Measurements from ENCODE around the gene NAT9.

DNA sequence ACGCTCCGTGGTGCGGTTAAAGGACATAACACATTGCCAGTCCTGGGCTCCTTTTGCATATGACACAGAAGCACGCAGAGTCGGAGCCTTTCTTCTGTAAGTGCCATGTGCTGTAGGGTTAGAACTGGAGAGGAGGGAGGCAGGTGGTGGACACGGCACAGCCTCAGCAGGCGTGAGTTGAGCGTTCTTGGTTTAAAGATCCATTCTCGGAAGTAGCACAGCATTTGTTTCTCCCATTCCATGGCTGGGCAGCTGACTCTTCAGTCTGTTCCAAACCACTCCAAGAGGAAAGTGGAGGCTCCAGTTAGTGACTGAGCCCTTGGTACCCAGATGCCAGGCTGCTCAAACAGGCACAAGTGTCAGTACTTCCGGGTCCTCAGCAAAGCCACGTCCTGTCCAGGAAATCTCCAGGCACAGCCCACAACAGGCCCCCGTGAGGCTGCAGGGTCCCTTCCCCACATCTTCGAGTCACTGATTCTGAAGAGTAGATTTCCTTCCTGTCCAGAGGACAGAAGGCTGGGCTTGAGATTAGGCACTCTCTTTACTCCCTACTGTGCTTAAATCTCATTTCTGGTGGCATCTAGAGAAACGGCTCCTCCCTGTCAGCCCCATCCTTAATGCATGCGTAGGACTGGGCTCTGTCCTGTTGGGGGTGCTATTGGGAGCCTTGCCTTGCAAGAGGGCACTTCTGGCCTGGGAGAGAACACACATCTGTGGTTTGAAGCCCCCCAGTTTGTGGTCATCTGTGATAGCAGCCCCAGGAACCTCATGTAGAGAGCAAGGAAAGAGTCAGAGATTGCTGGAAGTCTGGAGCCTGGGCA, 39.6 kb upstream of the NAT9 start:
- TF ChIP-seq, protein P1, sequence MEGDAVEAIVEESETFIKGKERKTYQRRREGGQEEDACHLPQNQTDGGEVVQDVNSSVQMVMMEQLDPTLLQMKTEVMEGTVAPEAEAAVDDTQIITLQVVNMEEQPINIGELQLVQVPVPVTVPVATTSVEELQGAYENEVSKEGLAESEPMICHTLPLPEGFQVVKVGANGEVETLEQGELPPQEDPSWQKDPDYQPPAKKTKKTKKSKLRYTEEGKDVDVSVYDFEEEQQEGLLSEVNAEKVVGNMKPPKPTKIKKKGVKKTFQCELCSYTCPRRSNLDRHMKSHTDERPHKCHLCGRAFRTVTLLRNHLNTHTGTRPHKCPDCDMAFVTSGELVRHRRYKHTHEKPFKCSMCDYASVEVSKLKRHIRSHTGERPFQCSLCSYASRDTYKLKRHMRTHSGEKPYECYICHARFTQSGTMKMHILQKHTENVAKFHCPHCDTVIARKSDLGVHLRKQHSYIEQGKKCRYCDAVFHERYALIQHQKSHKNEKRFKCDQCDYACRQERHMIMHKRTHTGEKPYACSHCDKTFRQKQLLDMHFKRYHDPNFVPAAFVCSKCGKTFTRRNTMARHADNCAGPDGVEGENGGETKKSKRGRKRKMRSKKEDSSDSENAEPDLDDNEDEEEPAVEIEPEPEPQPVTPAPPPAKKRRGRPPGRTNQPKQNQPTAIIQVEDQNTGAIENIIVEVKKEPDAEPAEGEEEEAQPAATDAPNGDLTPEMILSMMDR (IDR thresholded peaks at IDR 0.05), result no peak
- TF ChIP-seq EP300 (IDR thresholded peaks at IDR 0.05), result no peak
- TF ChIP-seq POLR2A (IDR thresholded peaks at IDR 0.05), result no peak
